Neural cell (in vitro differentiated cells): ENCODE measurements around the gene ZP4.
A peak's percentile ranks its signal among the peaks of the same experiment; 100 is the strongest.

ENCODE experiments used
- EP300 ChIP-seq: fragments of 450-650 bp; conservative IDR thresholded peaks from 2 replicates; pipeline ENCODE4 v1.6.1; 2014; ENCODE audit warnings: antibody characterized with exemption, mild to moderate bottlenecking, moderate library complexity; ENCODE audit not compliant: poor library complexity, severe bottlenecking
- EZH2 ChIP-seq: fragments of 200-600, 300-800 bp; shearing (Covaris generic), sonication (generic); IDR thresholded peaks from 2 replicates; pipeline ENCODE4 v1.6.1; 2014; ENCODE audit warnings: antibody characterized with exemption, low read length, borderline replicate concordance, mild to moderate bottlenecking; ENCODE audit not compliant: insufficient read depth, poor library complexity, severe bottlenecking
- MXI1 ChIP-seq: fragments of 450-650 bp; conservative IDR thresholded peaks from 2 replicates; pipeline ENCODE4 v1.6.1; 2014; ENCODE audit warnings: antibody characterized with exemption, mild to moderate bottlenecking; ENCODE audit not compliant: poor library complexity, severe bottlenecking
- POLR2AphosphoS5 ChIP-seq: IDR thresholded peaks from 2 replicates; pipeline ENCODE4 v1.6.1; 2012
- RAD21 ChIP-seq: fragments of 450-650 bp; conservative IDR thresholded peaks from 2 replicates; pipeline ENCODE4 v1.6.1; 2014; ENCODE audit warnings: antibody characterized with exemption, mild to moderate bottlenecking, moderate library complexity
- SMC3 ChIP-seq: fragments of 450-650 bp; conservative IDR thresholded peaks from 2 replicates; pipeline ENCODE4 v1.6.1; 2014; ENCODE audit warnings: antibody characterized with exemption, mild to moderate bottlenecking, moderate library complexity; ENCODE audit not compliant: poor library complexity
- TF ChIP-seq, protein P1 (sequence below): fragments of 450-650 bp; IDR thresholded peaks from 2 replicates; pipeline ENCODE4 v1.5.1; 2014; ENCODE audit warnings: antibody characterized with exemption, mild to moderate bottlenecking, moderate library complexity; ENCODE audit not compliant: poor library complexity, severe bottlenecking
- TF ChIP-seq, protein P2 (sequence below): IDR thresholded peaks from 2 replicates; pipeline ENCODE4 v1.6.1; 2012; ENCODE audit warnings: borderline replicate concordance

DNA sequence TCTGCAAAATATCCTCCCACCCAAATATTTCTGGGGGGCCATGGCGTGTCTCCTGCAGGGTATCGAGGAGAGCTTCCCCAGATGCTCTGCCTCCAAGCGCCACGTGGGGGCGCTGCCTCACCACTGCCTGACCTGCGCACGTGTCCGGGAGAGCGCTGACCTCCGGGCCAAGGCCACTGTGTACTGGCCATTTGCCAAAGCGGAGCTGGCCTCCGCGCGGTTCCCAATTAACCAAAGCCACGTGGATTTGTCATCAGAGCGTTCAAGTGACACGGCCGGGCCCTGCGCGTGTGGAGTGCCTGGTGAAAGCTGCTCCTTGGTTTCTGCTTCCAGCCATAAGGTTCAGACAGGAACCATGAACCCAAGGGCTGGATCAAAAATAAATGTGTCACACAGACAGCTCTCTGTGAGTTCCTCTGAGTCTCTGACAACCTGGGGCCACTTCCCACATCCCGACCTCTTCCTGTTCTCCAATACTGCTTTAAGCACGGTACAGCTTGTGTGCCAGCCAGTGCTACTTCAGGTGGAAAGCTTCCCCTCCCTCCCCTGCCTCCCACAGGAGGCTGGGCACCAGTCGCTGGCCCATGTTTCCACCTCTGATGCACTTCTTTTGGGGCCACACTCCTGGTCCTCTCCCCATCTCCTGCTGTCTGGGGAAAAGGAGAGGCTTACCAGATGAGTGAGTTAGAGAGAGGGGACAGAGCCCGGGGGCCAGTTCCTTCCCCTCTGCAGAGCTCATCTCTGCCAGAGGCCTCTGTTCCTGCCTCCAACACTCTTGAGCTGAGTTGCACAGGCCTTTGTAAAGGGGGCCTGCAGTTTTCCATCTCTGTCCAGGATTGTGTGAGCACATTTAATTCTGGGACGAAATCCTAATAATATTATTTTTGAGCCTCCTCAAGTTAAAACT is 26.1 kb downstream of the ZP4 start:
- TF ChIP-seq MXI1 (peak; percentile 54), POLR2AphosphoS5 (no peak), EP300 (no peak), RAD21 (peak; percentile 86), EZH2 (no peak), SMC3 (peak; percentile 86)
- TF ChIP-seq, protein P1, sequence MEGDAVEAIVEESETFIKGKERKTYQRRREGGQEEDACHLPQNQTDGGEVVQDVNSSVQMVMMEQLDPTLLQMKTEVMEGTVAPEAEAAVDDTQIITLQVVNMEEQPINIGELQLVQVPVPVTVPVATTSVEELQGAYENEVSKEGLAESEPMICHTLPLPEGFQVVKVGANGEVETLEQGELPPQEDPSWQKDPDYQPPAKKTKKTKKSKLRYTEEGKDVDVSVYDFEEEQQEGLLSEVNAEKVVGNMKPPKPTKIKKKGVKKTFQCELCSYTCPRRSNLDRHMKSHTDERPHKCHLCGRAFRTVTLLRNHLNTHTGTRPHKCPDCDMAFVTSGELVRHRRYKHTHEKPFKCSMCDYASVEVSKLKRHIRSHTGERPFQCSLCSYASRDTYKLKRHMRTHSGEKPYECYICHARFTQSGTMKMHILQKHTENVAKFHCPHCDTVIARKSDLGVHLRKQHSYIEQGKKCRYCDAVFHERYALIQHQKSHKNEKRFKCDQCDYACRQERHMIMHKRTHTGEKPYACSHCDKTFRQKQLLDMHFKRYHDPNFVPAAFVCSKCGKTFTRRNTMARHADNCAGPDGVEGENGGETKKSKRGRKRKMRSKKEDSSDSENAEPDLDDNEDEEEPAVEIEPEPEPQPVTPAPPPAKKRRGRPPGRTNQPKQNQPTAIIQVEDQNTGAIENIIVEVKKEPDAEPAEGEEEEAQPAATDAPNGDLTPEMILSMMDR = peak; percentile 83
- TF ChIP-seq, protein P2, sequence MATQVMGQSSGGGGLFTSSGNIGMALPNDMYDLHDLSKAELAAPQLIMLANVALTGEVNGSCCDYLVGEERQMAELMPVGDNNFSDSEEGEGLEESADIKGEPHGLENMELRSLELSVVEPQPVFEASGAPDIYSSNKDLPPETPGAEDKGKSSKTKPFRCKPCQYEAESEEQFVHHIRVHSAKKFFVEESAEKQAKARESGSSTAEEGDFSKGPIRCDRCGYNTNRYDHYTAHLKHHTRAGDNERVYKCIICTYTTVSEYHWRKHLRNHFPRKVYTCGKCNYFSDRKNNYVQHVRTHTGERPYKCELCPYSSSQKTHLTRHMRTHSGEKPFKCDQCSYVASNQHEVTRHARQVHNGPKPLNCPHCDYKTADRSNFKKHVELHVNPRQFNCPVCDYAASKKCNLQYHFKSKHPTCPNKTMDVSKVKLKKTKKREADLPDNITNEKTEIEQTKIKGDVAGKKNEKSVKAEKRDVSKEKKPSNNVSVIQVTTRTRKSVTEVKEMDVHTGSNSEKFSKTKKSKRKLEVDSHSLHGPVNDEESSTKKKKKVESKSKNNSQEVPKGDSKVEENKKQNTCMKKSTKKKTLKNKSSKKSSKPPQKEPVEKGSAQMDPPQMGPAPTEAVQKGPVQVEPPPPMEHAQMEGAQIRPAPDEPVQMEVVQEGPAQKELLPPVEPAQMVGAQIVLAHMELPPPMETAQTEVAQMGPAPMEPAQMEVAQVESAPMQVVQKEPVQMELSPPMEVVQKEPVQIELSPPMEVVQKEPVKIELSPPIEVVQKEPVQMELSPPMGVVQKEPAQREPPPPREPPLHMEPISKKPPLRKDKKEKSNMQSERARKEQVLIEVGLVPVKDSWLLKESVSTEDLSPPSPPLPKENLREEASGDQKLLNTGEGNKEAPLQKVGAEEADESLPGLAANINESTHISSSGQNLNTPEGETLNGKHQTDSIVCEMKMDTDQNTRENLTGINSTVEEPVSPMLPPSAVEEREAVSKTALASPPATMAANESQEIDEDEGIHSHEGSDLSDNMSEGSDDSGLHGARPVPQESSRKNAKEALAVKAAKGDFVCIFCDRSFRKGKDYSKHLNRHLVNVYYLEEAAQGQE = no peak
